ENCODE results near the gene C4orf46. TPM values are rescaled to one million over a fixed set of nuclear protein-coding genes. Genes with fewer than 3 reads are reported as not detected.

C4orf46 gene
- total and polyA plus RNA-seq, 2 donors (not counting 3 experiments of a cell fraction or from before 2014, with no cell fraction given), result 9.4 to 19.6 TPM

DNA sequence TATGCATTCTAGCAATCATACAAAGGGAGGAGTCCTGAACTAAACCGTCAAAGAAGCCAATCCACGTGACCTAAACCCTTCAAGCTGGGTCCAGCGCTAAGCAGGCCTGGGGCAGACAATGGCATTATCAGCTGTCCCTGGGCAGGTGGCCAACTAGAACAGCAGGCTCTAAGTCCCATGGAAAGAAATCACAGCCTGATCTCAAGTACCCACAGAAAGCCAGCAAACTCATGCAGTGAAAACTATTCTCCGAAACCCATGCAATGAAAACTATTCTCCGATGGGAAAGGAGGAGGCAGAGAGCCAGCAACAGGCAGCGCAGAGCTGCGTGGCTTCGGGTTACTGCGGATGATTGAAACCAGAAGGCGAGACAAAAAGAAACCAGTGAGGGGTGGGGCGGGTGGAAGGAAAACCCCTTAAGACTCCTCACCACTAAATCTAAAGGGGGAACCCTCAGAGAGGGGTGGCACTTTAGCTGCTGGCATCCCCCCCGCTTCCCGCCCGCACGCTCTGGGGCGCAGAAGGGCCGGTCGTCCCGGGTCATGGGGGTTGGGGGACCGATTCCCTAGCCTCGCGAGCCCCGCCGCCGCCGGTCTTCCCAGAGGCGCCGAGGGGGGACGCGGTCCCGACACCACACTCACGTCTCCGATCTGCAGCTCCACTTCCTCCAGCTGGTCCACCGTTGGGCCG is 567 bp downstream of the C4orf46 start:
- Histone ChIP-seq H2AFZ (ENCODE audit: low read depth, low read length) (peak overlapping the region; percentile 88), H3K4me1 (ENCODE audit: control insufficient read depth, extremely low read depth, insufficient read depth, low read length) (peaks cover 11% of the 10 kb centered on the region), H4K20me1 (replicated peaks; ENCODE audit: control insufficient read depth, extremely low read depth, insufficient read depth, low read length) (peaks cover 2% of the 10 kb centered on the region), H3K79me2 (ENCODE audit: control insufficient read depth, insufficient read depth, low read length) (peaks cover 27% of the 10 kb centered on the region), H3K9me1 (replicated peaks; ENCODE audit: control insufficient read depth, extremely low read depth, insufficient read depth, low read length) (no peaks in the 10 kb centered on the region), H3K9me3 (replicated peaks; ENCODE audit: control insufficient read depth, insufficient read depth, low read length) (no peaks in the 10 kb centered on the region), H3K4me3 (replicated peaks in 1 of 3; ENCODE audit: insufficient read depth in 1 of 3, low read depth in 1 of 3, low read length in 3 of 3) (peak overlapping the region; percentile 83 to 92 (median 84)), H3K36me3 (ENCODE audit: control insufficient read depth in 2 of 2, extremely low read depth in 1 of 2, insufficient read depth in 2 of 2, low read length in 2 of 2) (peaks cover 0 to 3% of the 10 kb centered on the region in 2 experiments), H3K9ac (replicated peaks; ENCODE audit: extremely low read depth, insufficient read depth, low read length) (peak overlapping the region; percentile 88), H3K4me2 (ENCODE audit: insufficient read depth, low read length) (peak overlapping the region; percentile 89), H3K27me3 (ENCODE audit: control insufficient read depth in 2 of 2, insufficient read depth in 2 of 2, low read length in 2 of 2) (no peaks in the 10 kb centered on the region), H3K27ac (ENCODE audit: insufficient read depth, low read depth, low read length) (peak overlapping the region; percentile 71)
- TSS peak; percentile 41 for BruUV-seq (replicated peaks)
- POLR2A ChIA-PET, result no interaction called here
- dilution Hi-C loops (cut with MboI; ENCODE audit: extremely low pct_ligation_motif_present, low sequenced_read_pairs), result no loop called here
- FAIRE-seq (peak; percentile 94), DNase-seq (ENCODE audit: low read depth, low spot score) (peak; percentile 87)
- no peak for TF ChIP-seq FOS (IDR thresholded peaks at IDR 0.05; ENCODE audit: borderline replicate concordance, insufficient read depth, low read length)
- TF ChIP-seq, protein P1, sequence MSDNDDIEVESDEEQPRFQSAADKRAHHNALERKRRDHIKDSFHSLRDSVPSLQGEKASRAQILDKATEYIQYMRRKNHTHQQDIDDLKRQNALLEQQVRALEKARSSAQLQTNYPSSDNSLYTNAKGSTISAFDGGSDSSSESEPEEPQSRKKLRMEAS (IDR thresholded peaks at IDR 0.05; ENCODE audit: insufficient read depth, insufficient read length), result peak; percentile 74
- CTCF ChIA-PET, result interaction anchor here (0.8 to 1.7 kb wide), 4 partner anchors 10 to 508 kb away, joined by 3 to 5 read pairs (median 4); no protein-coding TSS in a partner anchor
- intact Hi-C loops (cut with micrococcal nuclease), result loop anchor here (1.0 to 5.0 kb wide), 6 partner anchors 129 to 531 kb away; no protein-coding TSS in a partner anchor

DNA sequence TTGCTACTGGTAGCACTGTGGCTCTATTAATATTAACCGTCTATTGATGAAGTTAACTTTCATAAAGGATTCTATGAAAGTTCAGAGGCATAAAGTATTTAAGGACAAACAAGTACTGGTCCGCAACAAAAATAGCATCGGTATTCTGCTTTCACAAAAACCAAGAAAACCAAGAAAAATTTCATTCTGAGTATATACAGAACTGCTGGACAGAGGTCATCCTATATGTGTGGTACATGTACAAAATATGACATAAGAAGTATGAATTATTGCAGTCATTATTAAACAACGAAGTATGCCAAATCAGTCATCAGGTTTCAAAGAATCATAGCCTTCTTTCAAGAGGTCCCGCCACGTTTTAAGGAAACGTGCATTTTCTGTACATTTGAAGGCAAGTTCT is 2.4 kb downstream of the C4orf46 start:
- Histone ChIP-seq H3K4me2 (ENCODE audit: insufficient read depth, low read length) (no peak overlapping the region), H3K4me1 (ENCODE audit: control insufficient read depth, extremely low read depth, insufficient read depth, low read length) (peaks cover 11% of the 10 kb centered on the region), H3K27ac (ENCODE audit: insufficient read depth, low read depth, low read length) (no peak overlapping the region), H3K9me3 (replicated peaks; ENCODE audit: control insufficient read depth, insufficient read depth, low read length) (no peaks in the 10 kb centered on the region), H3K4me3 (replicated peaks in 1 of 3; ENCODE audit: insufficient read depth in 1 of 3, low read depth in 1 of 3, low read length in 3 of 3) (no peak overlapping the region), H4K20me1 (replicated peaks; ENCODE audit: control insufficient read depth, extremely low read depth, insufficient read depth, low read length) (peaks cover 2% of the 10 kb centered on the region), H3K79me2 (ENCODE audit: control insufficient read depth, insufficient read depth, low read length) (peaks cover 27% of the 10 kb centered on the region), H2AFZ (ENCODE audit: low read depth, low read length) (no peak overlapping the region), H3K9ac (replicated peaks; ENCODE audit: extremely low read depth, insufficient read depth, low read length) (no peak overlapping the region), H3K36me3 (ENCODE audit: control insufficient read depth in 2 of 2, extremely low read depth in 1 of 2, insufficient read depth in 2 of 2, low read length in 2 of 2) (peaks cover 0 to 3% of the 10 kb centered on the region in 2 experiments), H3K9me1 (replicated peaks; ENCODE audit: control insufficient read depth, extremely low read depth, insufficient read depth, low read length) (no peaks in the 10 kb centered on the region), H3K27me3 (ENCODE audit: control insufficient read depth in 2 of 2, insufficient read depth in 2 of 2, low read length in 2 of 2) (no peaks in the 10 kb centered on the region)
- FAIRE-seq (peak; percentile 8), DNase-seq (ENCODE audit: low read depth, low spot score) (no peak)
- ChIA-PET POLR2A (no interaction called here), CTCF (no interaction called here)
- TF ChIP-seq, protein P1 (IDR thresholded peaks at IDR 0.05; ENCODE audit: insufficient read depth, insufficient read length), result no peak
- TF ChIP-seq MYC (IDR thresholded peaks at IDR 0.05; ENCODE audit: low read depth, low read length) (no peak), JUN (IDR thresholded peaks at IDR 0.05; ENCODE audit: borderline replicate concordance, insufficient read depth, insufficient read length, low read depth) (no peak), GATA2 (IDR thresholded peaks at IDR 0.05; ENCODE audit: insufficient read depth, insufficient read length, low read depth, low read length) (no peak), EZH2 (IDR thresholded peaks at IDR 0.05; ENCODE audit: borderline replicate concordance, low read depth, low read length, severe bottlenecking) (no peak), POLR2AphosphoS5 (IDR thresholded peaks at IDR 0.05; ENCODE audit: insufficient read depth, low read depth, low read length) (no peak), FOS (IDR thresholded peaks at IDR 0.05; ENCODE audit: borderline replicate concordance, insufficient read depth, low read length) (no peak), POLR2A (IDR thresholded peaks at IDR 0.05; ENCODE audit: low read depth, low read length) (no peak)
- TF ChIP-seq, protein P2, sequence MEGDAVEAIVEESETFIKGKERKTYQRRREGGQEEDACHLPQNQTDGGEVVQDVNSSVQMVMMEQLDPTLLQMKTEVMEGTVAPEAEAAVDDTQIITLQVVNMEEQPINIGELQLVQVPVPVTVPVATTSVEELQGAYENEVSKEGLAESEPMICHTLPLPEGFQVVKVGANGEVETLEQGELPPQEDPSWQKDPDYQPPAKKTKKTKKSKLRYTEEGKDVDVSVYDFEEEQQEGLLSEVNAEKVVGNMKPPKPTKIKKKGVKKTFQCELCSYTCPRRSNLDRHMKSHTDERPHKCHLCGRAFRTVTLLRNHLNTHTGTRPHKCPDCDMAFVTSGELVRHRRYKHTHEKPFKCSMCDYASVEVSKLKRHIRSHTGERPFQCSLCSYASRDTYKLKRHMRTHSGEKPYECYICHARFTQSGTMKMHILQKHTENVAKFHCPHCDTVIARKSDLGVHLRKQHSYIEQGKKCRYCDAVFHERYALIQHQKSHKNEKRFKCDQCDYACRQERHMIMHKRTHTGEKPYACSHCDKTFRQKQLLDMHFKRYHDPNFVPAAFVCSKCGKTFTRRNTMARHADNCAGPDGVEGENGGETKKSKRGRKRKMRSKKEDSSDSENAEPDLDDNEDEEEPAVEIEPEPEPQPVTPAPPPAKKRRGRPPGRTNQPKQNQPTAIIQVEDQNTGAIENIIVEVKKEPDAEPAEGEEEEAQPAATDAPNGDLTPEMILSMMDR (IDR thresholded peaks at IDR 0.05; ENCODE audit: extremely low read depth in 1 of 2, insufficient read depth in 1 of 2, low read depth in 1 of 2, low read length in 2 of 2), result no peak
- dilution Hi-C loops (cut with MboI; ENCODE audit: extremely low pct_ligation_motif_present, low sequenced_read_pairs) (no loop called here), intact Hi-C loops (cut with micrococcal nuclease) (no loop called here)
- no TSS peak for BruUV-seq (replicated peaks)
